Esophagus squamous epithelium (tissue), 5 donors: ENCODE results near the gene AQP12B. TPM values are rescaled to one million over a fixed set of nuclear protein-coding genes. Genes with fewer than 3 reads are reported as not detected.

ENCODE experiments used
- DNase-seq: peaks from one replicate; lab custom pipeline; 2025; lab: John Stamatoyannopoulos, UW
- H3K27ac ChIP-seq, 4 donors: fragments of 200-600 bp; sonication (generic); one replicate each; pipeline ENCODE4 v1.5.1; 2016 to 2019; ENCODE audit warnings: mild to moderate bottlenecking in 1 of 4
- H3K27me3 ChIP-seq, 4 donors: fragments of 200-600 bp; sonication (generic); 1 replicate in 3 of 4; 2 replicates in 1 of 4; pipeline versions ENCODE4 v1.5.1 to v1.6.0; 2017 to 2021; ENCODE audit warnings: antibody characterized with exemption in 1 of 4
- H3K36me3 ChIP-seq, 3 donors: fragments of 200-600 bp; sonication (generic); one replicate each; pipeline ENCODE4 v1.5.1; 2016 to 2019
- H3K4me1 ChIP-seq, 3 donors: fragments of 200-600 bp; sonication (generic); one replicate each; pipeline ENCODE4 v1.5.1; 2017 to 2019
- H3K4me3 ChIP-seq, 4 donors: fragments of 200-600 bp; sonication (generic); 1 replicate in 3 of 4; 2 replicates in 1 of 4; pipeline ENCODE4 v1.5.1; 2016 to 2019; ENCODE audit warnings: mild to moderate bottlenecking in 2 of 4, moderate library complexity in 1 of 4
- H3K9me3 ChIP-seq, 3 donors: fragments of 200-600 bp; sonication (generic); one replicate each; pipeline ENCODE4 v1.5.1; 2016 to 2019
- POLR2A ChIP-seq, 4 donors: fragments of 450-650 bp; IDR thresholded peaks; one replicate each; pipeline ENCODE4 v1.6.1; 2017; ENCODE audit warnings: antibody characterized with exemption in 4 of 4, mild to moderate bottlenecking in 4 of 4, moderate library complexity in 3 of 4
- WGBS, 2 donors: methylation state at CpG; one replicate each; pipeline ENCODE4 v1.1.5; 2018; 5-methylcytosine and 5-hydroxymethylcytosine counted together
- intact Hi-C: fragments of 100-400 bp; cut with DNase I; formaldehyde crosslinking; loops from one replicate; pipeline ENCODE4 v1.15.0; 2022
- total RNA-seq, 4 donors: library from RNA; depleted of rRNA; stranded (reverse); fragments of >200 nt; gene quantifications; one replicate each; pipeline ENCODE4 v1.1.0, GENCODE V29; 2016
- TF ChIP-seq, protein P1 (sequence below), 6 experiments: fragments of 450-650 bp in 4 of 6; fragments of 200-600 bp in 2 of 6; sonication (generic) in 2 of 6; IDR thresholded peaks; one replicate each; pipeline ENCODE4 v1.5.1; 2016 to 2019; ENCODE audit warnings: antibody characterized with exemption in 6 of 6, mild to moderate bottlenecking in 4 of 6, moderate library complexity in 4 of 6
- donor health status: DM: yes; HTN: yes; CAD: no.

AQP12B gene
- total RNA-seq, 4 donors from 2014 or later: not detected

DNA sequence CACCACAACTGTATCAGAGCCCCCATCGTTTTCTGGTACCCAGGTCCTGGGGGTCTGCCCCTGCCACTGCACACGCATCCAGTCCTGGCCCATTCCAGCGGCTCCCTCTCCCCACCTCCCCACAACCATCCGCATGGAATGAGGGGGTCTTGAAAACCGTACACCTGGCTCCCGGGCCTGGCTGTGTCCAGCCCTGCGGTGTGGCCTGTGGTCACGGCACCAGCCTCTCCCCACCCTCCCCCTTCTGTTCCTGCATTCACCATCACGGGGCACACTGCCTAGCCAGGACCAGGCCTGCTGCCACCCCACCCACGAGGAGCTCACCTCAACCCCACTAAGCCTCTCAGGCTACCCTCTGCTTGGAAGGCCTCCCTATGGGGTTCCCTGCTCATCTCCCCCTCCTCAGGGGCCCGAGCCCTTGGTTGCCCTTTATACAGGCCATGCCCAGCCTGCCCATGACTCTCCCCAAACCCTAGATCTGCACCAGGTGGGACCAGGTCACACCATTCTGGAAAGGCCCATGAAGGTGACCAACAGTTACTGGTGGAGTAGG lies 46.0 kb downstream of the AQP12B start:
- peaks cover 0 to 37% (median 0%) of the 10 kb centered on the region in 4 donors for H3K27me3 ChIP-seq
- H3K27ac ChIP-seq: no peak overlapping the region
- intact Hi-C loops: no loop called here
- 71 to 85% methylated on average over 9 to 11 of the region's 11 CpGs for WGBS, 2 donors
- no peaks in the 10 kb centered on the region for H3K36me3 ChIP-seq
- TF ChIP-seq, protein P1, sequence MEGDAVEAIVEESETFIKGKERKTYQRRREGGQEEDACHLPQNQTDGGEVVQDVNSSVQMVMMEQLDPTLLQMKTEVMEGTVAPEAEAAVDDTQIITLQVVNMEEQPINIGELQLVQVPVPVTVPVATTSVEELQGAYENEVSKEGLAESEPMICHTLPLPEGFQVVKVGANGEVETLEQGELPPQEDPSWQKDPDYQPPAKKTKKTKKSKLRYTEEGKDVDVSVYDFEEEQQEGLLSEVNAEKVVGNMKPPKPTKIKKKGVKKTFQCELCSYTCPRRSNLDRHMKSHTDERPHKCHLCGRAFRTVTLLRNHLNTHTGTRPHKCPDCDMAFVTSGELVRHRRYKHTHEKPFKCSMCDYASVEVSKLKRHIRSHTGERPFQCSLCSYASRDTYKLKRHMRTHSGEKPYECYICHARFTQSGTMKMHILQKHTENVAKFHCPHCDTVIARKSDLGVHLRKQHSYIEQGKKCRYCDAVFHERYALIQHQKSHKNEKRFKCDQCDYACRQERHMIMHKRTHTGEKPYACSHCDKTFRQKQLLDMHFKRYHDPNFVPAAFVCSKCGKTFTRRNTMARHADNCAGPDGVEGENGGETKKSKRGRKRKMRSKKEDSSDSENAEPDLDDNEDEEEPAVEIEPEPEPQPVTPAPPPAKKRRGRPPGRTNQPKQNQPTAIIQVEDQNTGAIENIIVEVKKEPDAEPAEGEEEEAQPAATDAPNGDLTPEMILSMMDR (IDR thresholded peaks at IDR 0.05): no peak
- no peak for TF ChIP-seq POLR2A (IDR thresholded peaks at IDR 0.05)
- no peak for DNase-seq
- peaks cover 0 to 12% (median 0%) of the 10 kb centered on the region in 3 donors for H3K4me1 ChIP-seq
- no peak overlapping the region for H3K4me3 ChIP-seq
- peaks cover 0 to 25% (median 7%) of the 10 kb centered on the region in 3 donors for H3K9me3 ChIP-seq

GRCh38 chr2:240635998-240636547 lies 46.6 kb downstream of the AQP12B start:
- Histone ChIP-seq H3K36me3 (no peaks in the 10 kb centered on the region), H3K27me3 (peaks cover 0 to 36% (median 0%) of the 10 kb centered on the region in 4 donors), H3K27ac (no peak overlapping the region), H3K4me1 (peaks cover 0 to 12% (median 0%) of the 10 kb centered on the region in 3 donors), H3K4me3 (no peak overlapping the region), H3K9me3 (peaks cover 0 to 25% (median 7%) of the 10 kb centered on the region in 3 donors)
- no peak for DNase-seq
- intact Hi-C loops: no loop called here
- TF ChIP-seq, protein P1 (IDR thresholded peaks at IDR 0.05): no peak
- TF ChIP-seq POLR2A (IDR thresholded peaks at IDR 0.05): no peak
- 0% methylated on average over 1 of the region's 3 CpGs; no CpG with 5 or more reads in 1 of the 2 donors for WGBS, 2 donors

DNA sequence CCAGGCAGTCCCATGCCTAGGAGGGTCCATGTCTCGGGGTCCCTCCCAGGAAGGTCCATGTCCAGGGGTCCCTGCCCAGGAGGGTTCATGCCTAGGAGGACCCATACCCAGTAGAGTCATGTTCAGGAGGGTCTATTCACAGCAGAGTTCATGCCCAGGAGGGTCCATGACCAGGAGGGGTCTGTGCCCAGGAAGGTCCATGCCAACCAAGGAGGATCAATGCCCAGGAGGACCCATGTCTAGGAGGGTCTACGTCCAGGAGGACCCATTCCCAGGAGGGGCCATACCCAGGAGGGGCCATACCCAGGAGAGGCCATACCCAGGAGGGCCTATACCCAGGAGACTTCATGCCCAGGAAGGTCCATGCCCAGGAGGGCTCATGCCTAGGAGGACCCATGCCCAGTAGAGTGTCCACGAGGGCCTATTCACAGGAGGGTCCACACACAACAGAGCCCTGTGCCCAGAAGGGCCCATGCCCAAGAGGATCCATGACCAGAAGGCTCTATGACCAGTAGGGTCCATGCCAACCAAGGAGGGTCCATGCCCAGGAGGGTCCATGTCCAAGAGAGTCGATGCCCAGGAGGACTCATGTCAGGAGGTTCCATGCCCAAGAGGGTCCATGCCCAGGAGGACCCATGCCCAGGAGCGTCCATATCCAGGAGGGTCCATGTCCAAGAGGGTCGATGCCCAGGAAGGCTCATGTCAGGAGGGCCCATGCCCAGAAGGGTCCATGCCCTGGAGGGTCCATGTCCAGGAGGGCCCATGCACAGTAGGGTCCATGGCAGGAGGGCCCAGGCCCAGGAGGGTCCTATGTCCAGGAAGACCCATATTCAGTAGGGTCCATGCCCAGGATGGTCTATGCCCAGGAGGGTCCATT lies 47.3 kb downstream of the AQP12B start:
- no peak for TF ChIP-seq POLR2A (IDR thresholded peaks at IDR 0.05)
- TF ChIP-seq, protein P1 (IDR thresholded peaks at IDR 0.05): no peak
- peaks cover 0 to 12% (median 0%) of the 10 kb centered on the region in 3 donors for H3K4me1 ChIP-seq
- peaks cover 0 to 25% (median 7%) of the 10 kb centered on the region in 3 donors for H3K9me3 ChIP-seq
- no peaks in the 10 kb centered on the region for H3K36me3 ChIP-seq
- H3K4me3 ChIP-seq: no peak overlapping the region
- H3K27ac ChIP-seq: no peak overlapping the region
- intact Hi-C loops: no loop called here
- 58% methylated on average over 3 of the region's 6 CpGs; no CpG with 5 or more reads in 1 of the 2 donors for WGBS, 2 donors
- peaks cover 0 to 30% (median 0%) of the 10 kb centered on the region in 4 donors for H3K27me3 ChIP-seq
- no peak for DNase-seq

- Histone ChIP-seq H3K4me1 (no peaks in the 10 kb centered on the region), H3K36me3 (no peaks in the 10 kb centered on the region), H3K9me3 (peaks cover 0 to 25% (median 7%) of the 10 kb centered on the region in 3 donors), H3K4me3 (no peak overlapping the region), H3K27me3 (peaks cover 0 to 13% (median 0%) of the 10 kb centered on the region in 4 donors), H3K27ac (no peak overlapping the region)
- no peak for TF ChIP-seq POLR2A (IDR thresholded peaks at IDR 0.05)
- TF ChIP-seq, protein P1 (IDR thresholded peaks at IDR 0.05): no peak
- DNase-seq: no peak
- WGBS, 2 donors: no CpG with 5 or more reads among the region's 1 CpG
- intact Hi-C loops: no loop called here
Measured at GRCh38 chr2:240632306-240632721, 50.4 kb downstream of the AQP12B start.
